Urothelium cell line (cell line): ENCODE measurements around the gene UVSSA.

Experiments
- DNase-seq: peaks from one replicate; pipeline ENCODE4 v3.0.0; 2011; ENCODE audit warnings: low spot score, mixed read lengths
- FAIRE-seq: peaks from 2 replicates; lab custom pipeline; 2011; peaks lifted over from hg19 to GRCh38; lab: Jason Lieb, UNC

Gene UVSSA

DNA sequence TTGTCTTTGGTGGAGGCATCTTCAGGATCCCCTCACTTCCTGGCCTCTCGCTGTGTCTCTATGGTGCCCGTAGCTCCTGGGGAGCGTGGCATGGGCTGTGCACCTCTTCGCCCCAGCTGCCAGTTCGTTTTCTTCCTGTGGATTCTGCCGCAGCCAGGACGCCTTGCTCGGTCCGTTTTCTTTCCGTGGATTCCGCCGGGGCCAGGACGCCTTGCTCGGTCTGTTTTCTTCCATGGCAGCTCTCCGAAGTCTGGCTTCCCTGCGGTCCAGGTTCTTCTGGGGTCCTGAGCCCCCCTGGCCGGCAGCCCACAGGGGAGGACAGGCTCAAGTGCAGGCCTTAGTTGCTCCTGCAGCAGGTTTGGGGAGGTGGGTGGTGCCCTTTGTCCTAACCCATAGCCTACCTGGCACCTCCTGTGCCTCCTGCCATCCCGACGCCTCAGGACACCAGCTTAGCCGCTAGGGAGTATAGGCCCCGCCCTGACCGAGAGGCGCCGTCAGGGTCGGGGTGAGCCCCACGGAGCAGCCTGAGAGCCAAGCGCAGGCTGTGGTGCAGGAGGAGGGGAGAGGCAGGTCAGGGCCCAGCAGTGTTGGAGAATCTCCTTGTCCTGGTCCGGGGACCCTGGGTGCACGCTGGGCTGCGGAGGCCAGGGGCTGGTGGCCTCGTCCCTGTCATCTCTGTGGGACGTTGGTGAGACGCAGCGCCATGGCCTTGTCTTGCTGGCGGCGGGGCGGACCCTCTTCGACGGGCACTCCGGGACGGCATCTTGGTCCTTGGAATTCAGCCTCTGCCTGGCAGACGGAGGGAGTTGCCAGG, 27.1 kb downstream of the UVSSA start:
- FAIRE-seq (no peak), DNase-seq (no peak)

GRCh38 chr4:1374706-1375045, 27.7 kb downstream of the UVSSA start:
- FAIRE-seq (no peak), DNase-seq (no peak)

DNA sequence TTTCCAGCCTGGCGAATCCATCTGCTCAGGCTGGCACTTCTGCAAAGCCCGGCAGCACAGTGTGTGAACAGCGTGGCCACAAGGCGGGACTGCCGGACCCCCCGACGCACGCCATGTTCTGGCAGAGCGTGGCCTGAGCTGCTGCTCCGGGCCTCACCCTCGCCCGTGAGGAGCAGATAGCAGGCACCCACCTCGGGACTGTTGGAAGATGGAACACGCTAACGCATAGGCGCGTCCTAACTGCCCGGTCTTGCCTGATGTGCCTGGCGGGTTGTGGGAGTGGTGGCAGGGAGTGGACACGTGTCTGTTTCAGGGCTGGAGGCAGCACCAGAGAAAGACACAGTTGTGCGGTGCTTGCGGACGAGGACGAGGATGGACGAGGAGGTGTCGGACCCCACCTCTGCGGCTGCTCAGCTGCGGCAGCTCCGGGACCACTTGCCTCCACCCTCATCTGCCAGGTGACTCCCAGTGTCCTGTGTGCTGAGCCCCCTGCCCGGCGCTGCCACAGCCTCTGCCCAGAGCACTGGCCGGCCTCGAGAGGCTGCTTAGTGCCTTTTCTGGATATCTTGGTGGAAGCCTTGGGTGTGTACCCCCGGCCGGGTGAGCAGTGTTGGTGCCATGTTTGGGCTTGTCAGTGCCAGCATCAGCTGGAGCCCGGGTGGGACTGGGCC, 28.2 kb downstream of the UVSSA start:
- no peak for FAIRE-seq
- DNase-seq: no peak

DNA sequence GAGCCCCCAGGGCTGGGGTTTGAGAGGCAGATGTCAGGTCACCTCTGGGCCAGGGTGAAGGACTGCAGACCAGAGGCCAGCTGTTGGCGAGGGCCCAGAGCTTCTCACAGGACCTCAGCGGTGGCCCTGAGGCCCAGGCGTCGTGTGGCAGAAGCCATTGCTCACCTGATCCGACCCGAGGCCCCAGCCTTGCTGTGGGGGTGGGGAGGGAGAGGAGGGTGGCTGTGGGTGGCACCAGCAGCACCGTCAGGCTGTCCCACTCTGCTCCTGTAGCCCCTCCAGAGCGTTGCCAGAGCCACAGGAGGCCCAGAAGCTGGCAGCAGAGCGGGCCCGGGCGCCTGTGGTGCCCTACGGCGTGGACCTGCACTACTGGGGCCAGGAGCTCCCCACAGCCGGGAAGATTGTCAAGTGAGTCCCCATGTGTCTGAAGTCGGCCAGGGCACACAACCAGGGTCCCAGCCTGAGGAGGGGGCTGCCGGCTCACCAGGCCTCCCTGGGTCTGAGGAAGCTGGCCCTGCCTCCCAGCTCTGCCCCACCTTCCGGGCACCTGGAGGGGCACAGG, 28.8 kb downstream of the UVSSA start:
- DNase-seq (no peak), FAIRE-seq (no peak)

GRCh38 chr4:1376391-1376840, 29.4 kb downstream of the UVSSA start:
- FAIRE-seq (no peak), DNase-seq (no peak)

DNA sequence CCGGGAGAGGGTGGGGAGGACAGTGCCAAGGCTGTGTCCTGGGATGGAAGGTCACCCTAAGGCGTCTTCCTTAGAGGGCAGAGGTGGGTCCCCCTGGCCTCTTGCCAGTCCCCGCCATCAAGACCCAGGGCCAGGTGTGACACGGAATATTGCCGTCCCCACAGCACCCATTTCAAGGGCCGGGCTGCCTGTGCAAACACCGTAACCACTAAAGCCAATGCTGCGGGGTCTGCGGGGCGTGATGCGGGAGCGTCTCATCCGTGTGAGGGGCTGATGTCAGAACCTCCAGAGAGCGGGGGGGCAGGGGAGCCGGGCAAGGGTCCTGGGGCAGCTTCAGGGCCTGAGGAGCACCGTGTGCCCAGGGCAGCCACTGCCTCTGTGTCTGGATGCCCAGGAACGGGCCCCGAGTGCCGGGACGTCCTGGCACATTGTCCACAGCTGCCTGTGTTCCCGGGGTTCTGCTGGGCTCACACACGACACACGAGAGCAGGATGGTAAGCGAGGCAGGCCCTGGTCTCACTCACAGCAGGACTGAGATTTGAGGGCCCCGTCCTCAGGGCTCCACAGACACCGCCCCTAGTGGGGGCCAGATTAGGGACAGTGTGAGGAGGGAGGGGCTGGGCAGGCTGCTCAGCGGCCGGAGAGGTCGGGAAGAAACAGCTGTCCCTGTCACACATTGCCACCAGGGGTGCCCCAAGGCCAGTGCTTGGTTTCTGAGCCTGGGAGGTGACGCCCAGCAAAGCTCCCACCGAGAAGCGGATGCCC, 30.0 kb downstream of the UVSSA start:
- no peak for FAIRE-seq
- no peak for DNase-seq

DNA sequence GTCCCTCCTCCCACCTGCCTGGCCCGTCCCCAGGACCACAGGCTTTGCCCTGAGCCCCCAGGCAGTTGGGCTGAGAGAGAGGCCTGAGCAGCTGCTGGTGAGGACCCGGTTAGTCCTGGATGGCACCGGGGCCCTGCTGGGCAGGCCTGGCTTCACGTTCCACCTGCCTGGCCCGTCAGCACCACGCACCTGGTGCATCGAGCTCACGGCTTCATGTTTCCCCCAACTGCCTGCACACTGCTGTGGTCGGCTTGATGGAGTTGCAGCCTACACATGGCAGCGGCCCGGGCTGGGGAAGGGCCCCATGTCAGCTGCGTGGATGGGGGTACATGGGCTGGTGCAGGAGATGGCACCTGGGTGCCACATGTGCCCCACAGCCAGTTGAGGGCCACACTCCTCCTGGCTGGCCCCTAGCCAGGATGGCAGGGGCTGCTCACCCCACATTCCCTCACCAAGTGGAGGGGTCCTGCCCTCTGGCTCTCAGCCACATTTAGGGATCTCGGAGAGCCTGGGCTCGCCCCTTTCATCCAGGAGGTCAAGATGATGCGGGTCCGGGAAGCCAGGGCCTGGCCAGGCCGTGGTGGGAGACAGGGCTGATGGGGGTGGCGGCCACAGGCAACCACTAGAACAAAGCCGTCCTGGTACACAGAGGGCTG, 30.7 kb downstream of the UVSSA start:
- no peak for DNase-seq
- no peak for FAIRE-seq

DNA sequence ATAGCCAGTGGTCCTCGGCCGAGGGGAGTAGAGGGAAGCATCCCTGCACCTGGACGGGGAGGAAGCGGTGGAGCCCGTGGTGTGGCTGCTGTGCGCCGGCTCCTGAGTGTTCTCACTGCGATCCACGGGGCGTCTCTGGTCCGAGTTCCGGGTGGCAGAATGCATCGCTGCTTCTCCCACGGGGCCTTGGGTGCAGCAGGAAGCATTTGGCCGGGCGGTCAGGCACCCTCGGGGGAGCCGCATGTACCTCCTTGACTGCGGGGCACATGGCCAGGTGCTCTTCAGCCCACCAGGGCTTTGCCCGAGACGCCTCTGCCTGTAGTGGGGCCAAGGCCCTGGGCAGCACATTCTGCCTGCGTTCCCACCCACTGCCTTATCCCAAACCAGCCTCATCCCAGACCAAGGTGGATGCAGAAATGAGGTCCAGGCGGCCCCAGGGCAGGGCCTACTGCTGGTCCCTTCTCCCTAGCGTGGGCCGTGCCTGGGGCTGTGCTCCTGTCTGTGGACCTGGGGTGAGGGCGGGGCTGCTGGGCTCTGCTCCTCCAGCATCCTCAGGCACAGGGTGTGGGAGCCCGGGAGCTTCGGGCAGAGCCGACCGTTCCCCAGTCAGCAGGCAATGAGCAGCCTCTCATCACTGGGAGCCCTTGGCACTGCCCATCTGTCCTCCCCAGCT, 31.7 kb downstream of the UVSSA start:
- FAIRE-seq: no peak
- DNase-seq: no peak

- no peak for FAIRE-seq
- DNase-seq: no peak
Observed at GRCh38 chr4:1379351-1379781, 32.4 kb downstream of the UVSSA start.

DNA sequence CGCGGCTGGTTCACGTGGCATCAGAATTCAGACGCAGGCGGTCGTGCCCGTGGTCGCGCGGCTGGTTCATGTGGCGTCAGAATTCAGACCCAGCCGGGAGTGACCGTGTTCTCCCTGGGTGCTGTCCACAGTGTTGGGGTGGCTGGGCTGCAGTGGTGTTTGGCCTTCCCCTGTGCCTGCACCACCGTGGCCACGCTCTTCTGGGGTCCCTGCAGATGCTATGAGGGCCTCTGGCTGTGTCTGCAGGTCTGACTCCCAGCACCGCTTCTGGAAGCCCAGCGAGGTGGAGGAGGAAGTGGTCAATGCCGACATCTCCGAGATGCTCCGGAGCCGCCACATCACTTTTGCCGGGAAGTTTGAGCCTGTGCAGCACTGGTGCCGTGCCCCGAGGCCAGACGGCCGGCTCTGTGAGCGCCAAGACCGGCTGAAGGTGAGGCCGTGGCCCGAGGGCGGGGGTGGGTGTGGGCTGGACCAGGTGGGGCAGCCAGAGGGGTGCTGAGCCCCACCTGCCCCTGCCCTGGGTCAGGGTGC, 32.9 kb downstream of the UVSSA start:
- DNase-seq: no peak
- no peak for FAIRE-seq

DNA sequence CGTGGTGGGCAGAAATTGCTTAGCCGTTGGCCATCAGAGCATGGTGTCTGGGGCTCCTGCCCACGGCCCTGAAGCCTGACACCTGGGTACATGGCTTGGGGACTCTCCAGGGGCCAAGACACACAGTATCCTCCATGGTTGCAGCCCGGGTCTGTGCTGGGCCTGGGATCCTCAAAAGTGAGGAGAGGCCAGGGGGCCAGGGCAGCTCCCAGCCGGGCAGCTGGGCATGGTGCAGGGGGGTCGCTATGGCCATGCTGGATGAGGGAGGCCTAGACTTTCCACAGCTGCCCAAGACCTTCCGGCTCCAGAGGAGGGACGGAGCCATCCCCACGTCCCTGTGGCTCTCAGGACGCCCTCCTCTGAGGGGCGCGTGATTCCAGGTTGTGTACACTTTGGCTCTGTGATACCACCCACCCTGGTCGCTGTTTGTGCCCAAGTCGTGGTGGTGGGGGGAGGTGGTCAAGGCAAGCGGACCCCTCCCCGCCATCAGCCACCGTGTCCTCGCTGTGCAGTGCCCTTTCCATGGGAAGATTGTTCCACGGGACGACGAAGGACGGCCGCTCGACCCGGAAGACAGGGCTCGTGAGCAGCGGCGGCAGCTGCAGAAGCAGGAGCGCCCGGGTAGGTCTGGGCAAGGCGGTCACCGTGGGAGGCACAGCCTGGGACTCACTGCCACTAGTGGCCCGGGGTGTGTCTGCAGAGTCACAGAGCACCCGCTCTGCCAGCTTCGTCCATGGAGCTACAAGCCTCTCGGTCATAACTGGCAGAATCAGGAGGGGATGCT, 33.6 kb downstream of the UVSSA start:
- DNase-seq (no peak), FAIRE-seq (no peak)

GRCh38 chr4:1381181-1381621, 34.2 kb downstream of the UVSSA start:
- DNase-seq (no peak), FAIRE-seq (no peak)

DNA sequence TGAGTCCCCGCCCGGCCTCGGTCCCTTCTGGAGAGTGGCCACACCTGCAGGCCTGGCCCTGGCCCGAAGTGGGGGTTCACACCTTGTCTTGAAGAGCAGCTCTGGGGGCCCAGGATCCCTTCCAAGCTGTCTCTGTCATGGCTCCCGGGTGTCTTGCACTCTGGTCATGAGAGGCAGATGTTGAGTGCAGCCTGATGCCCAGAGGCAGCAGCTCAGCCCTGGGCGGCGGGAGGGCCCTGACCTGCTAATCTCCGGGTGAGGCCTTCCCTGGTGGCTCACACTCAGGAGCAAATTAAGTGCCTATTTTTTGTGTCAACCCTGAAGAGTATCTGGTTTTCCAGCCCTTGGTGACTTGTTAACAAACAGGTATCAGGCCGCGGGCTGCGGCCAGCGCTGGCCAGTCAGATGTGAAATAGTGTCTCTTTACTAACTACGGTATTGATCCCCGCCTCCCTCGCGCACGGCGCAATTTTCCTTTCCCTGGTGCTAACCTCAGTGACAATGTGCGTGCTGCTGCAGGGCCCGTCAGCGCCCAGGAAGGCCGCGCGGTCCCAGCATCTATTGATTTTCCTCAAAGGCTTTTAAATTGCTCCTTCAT, 35.0 kb downstream of the UVSSA start:
- DNase-seq (no peak), FAIRE-seq (no peak)

DNA sequence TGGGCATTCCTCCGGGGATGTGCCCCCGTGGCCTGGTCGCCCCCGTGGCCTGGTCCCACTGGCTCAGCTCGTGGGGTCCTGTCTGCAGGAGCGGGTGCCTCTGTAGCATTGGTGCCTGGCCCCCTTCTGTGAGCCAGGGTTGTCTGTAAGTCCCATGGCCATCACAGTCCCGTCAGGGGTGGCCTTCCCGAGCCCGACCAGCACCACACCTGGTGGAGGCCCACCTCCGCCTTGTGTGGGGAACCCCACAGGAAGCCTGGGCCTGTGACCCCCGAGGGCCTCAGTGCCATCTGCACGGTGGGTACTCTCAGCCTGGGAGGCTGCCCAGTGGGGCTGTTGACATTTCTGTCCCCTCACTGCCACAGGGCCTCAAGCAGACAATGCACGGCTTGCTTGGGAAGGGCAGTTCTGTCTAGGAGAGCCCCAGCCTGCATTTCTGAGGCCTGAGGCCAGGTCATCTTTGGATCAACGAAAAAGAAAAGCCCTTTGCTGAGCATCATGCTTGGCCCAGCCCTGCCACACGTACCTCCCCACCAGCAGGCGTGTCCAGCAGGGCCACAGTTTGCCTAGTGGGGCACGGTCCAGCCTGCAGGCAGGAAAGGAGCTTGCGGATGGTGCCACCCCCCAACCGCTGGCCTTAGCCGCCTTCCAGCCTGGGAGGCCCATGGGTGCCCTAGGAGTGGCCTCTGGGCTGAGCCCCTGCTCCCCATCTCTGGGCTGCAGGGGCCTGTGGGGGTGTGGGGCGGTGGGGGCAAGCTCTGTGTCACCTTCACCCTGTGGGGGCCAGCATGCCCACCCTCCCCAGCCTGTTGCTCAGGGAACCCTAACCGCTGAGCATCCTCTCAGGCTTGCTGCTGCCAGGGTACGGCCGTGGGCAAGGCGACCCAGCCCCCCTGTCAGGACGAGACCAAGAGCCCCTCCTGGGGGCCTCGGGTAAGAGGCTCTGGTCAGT, 36.0 kb downstream of the UVSSA start:
- DNase-seq: no peak
- FAIRE-seq: no peak

- FAIRE-seq (no peak), DNase-seq (no peak)
Observed at GRCh38 chr4:1383728-1384591, 37.0 kb downstream of the UVSSA start.

- no peak for FAIRE-seq
- no peak for DNase-seq
Observed at GRCh38 chr4:1384675-1385372, 37.8 kb downstream of the UVSSA start.
